K562 (cell line): Measurements from ENCODE around the gene COX7A2. TPM values are rescaled to one million over a fixed set of nuclear protein-coding genes. Genes with fewer than 3 reads are reported as not detected.

ENCODE experiments used
- ATAC-seq: fragments of 200-7000 bp; cut with Tn5 transposase; 3 replicates; pipeline ENCODE4 v1.9.1; 2020; ENCODE audit warnings: moderate library complexity
- BruUV-seq: library from RNA; stranded (reverse); fragments of 400-500 nt; replicated peaks from 2 replicates; lab custom pipeline; 2021; lab: Mats Ljungman, UMichigan
- CTCF ChIA-PET: fragments of 300-600 bp; formaldehyde crosslinking; extraction: SDS; loops from one replicate; lab custom pipeline; 2021; ENCODE audit warnings: low intra/inter-chr PET ratio; lab: Yijun Ruan, JAX
- POLR2A ChIA-PET: fragments of 300-600, 350-650 bp; sonication (Branson Sonifier 250); formaldehyde crosslinking; extraction: SDS; loops from one replicate; lab custom pipeline; 2021; ENCODE audit warnings: antibody characterized with exemption, inconsistent platforms; lab: Yijun Ruan, JAX
- DNase-seq, 4 experiments: peaks; one replicate each; pipeline versions ENCODE4 v3.0.0 to v3.0.0-alpha.2; 2011 to 2018; ENCODE audit warnings: low spot score in 3 of 4, mixed read lengths in 3 of 4; ENCODE audit errors: extremely low read depth in 1 of 4
- FAIRE-seq: peaks from 2 replicates; lab custom pipeline; 2011; peaks lifted over from hg19 to GRCh38; lab: Jason Lieb, UNC
- H2AFZ ChIP-seq: 2 replicates; pipeline ENCODE4 v1.6.0; 2011; ENCODE audit warnings: low read depth, low read length, control low read depth, inconsistent platforms
- H3K27ac ChIP-seq: fragments of 200-600 bp; 3 replicates; pipeline ENCODE4 v1.8.0; 2011; ENCODE audit warnings: low read depth, mild to moderate bottlenecking, control low read depth, inconsistent platforms, low read length, moderate library complexity, mixed read lengths; ENCODE audit errors: extremely low read depth
- H3K27me3 ChIP-seq, 2 experiments: fragments of 300-600 bp in 1 of 2; 2 replicates in 1 of 2; 3 replicates in 1 of 2; pipeline versions ENCODE4 v1.6.0 to v1.8.0; 2011; ENCODE audit warnings: inconsistent platforms in 2 of 2, low read length in 2 of 2, mild to moderate bottlenecking in 1 of 2, mixed read lengths in 1 of 2, moderate library complexity in 1 of 2; ENCODE audit not compliant: control insufficient read depth in 2 of 2, insufficient read depth in 2 of 2
- H3K36me3 ChIP-seq: fragments of 300-600 bp; 3 replicates; pipeline ENCODE4 v1.8.0; 2011; ENCODE audit warnings: mild to moderate bottlenecking, low read length, inconsistent platforms; ENCODE audit not compliant: control insufficient read depth, insufficient read depth
- H3K4me1 ChIP-seq, 2 experiments: fragments of 200-600 bp in 1 of 2; replicated peaks in 1 of 2; 2 replicates in 1 of 2; 3 replicates in 1 of 2; pipeline versions ENCODE4 v1.5.1 to v1.8.0; 2011; ENCODE audit warnings: inconsistent platforms in 2 of 2, low read length in 2 of 2, mild to moderate bottlenecking in 1 of 2, mixed read lengths in 1 of 2, moderate library complexity in 1 of 2; ENCODE audit not compliant: control insufficient read depth in 2 of 2, insufficient read depth in 2 of 2
- H3K4me2 ChIP-seq: 2 replicates; pipeline ENCODE4 v1.6.1; 2011; ENCODE audit warnings: low read length, control low read depth, inconsistent platforms, mixed read lengths; ENCODE audit not compliant: insufficient read depth
- H3K4me3 ChIP-seq: fragments of 200-600 bp; sonication (generic), shearing (Covaris generic); 2 replicates; pipeline ENCODE4 v1.5.1; 2016; ENCODE audit warnings: control low read depth, inconsistent platforms
- H3K79me2 ChIP-seq: fragments of 200-600 bp; 3 replicates; pipeline ENCODE4 v1.8.0; 2011; ENCODE audit warnings: low read length, inconsistent platforms; ENCODE audit not compliant: control insufficient read depth, insufficient read depth
- H3K9ac ChIP-seq, 2 experiments: 2 replicates each; pipeline versions ENCODE4 v1.6.0 to v1.6.1; 2011; ENCODE audit warnings: low read depth in 2 of 2, low read length in 2 of 2, control low read depth in 1 of 2, inconsistent platforms in 1 of 2, mild to moderate bottlenecking in 1 of 2, mixed read lengths in 1 of 2; ENCODE audit not compliant: insufficient read depth in 1 of 2
- H3K9me1 ChIP-seq: one replicate; pipeline ENCODE4 v1.6.0; 2011; ENCODE audit warnings: inconsistent platforms, mild to moderate bottlenecking, low read length, moderate library complexity; ENCODE audit not compliant: control insufficient read depth, insufficient read depth
- H3K9me3 ChIP-seq: replicated peaks from 2 replicates; pipeline ENCODE4 v1.5.1; 2011; ENCODE audit warnings: low read depth, low read length, inconsistent platforms; ENCODE audit not compliant: control insufficient read depth, insufficient read depth
- H4K20me1 ChIP-seq: replicated peaks from 2 replicates; pipeline ENCODE4 v1.6.1; 2011; ENCODE audit warnings: low read length, inconsistent platforms, mixed read lengths; ENCODE audit not compliant: control insufficient read depth, insufficient read depth
- ADNP ChIP-seq: fragments of 200-800 bp; sonication (Bioruptor generic); IDR thresholded peaks from 2 replicates; pipeline ENCODE4 v1.6.1; 2016; ENCODE audit warnings: missing genetic modification characterization, missing compliant biosample characterization
- ATF7 ChIP-seq: fragments of 450-650 bp; IDR thresholded peaks from 2 replicates; pipeline ENCODE4 v1.7.1; 2014; ENCODE audit warnings: mild to moderate bottlenecking, moderate library complexity
- CBX2 ChIP-seq: fragments of 200-600 bp; sonication (generic); IDR thresholded peaks from one replicate; pipeline ENCODE4 v1.6.1; 2012; ENCODE audit warnings: mild to moderate bottlenecking, low read length, inconsistent platforms; ENCODE audit not compliant: insufficient read depth, poor library complexity, severe bottlenecking
- DACH1 ChIP-seq: fragments of 450-650 bp; IDR thresholded peaks from 2 replicates; pipeline ENCODE4 v1.6.1; 2018; ENCODE audit not compliant: partially characterized antibody
- GATA2 ChIP-seq: sonication (generic); formaldehyde crosslinking; IDR thresholded peaks from 2 replicates; pipeline ENCODE4 v1.4.0; 2020; ENCODE audit warnings: mild to moderate bottlenecking, missing genetic modification reagents
- GTF2A2 ChIP-seq: IDR thresholded peaks from 2 replicates; pipeline ENCODE4 v1.6.1; 2016; ENCODE audit warnings: mild to moderate bottlenecking, missing genetic modification characterization, missing compliant biosample characterization
- HMG20B ChIP-seq: fragments of 250-450 bp; sonication (Bioruptor Pico); IDR thresholded peaks from 2 replicates; pipeline ENCODE4 v1.5.0; 2021; ENCODE audit warnings: mild to moderate bottlenecking
- JUND ChIP-seq, 2 experiments: IDR thresholded peaks; 2 replicates in 1 of 2; 3 replicates in 1 of 2; pipeline ENCODE4 v1.6.1; 2011; ENCODE audit warnings: borderline replicate concordance in 2 of 2, low read depth in 2 of 2, low read length in 2 of 2, improper control_type of control experiment in 1 of 2, missing biosample characterization in 1 of 2, missing genetic modification characterization in 1 of 2, missing genetic modification reagents in 1 of 2
- LEF1 ChIP-seq: fragments of 450-650 bp; IDR thresholded peaks from 2 replicates; pipeline ENCODE4 v1.6.1; 2016; ENCODE audit warnings: mild to moderate bottlenecking
- MAX ChIP-seq: sonication (generic); formaldehyde crosslinking; IDR thresholded peaks from 2 replicates; pipeline ENCODE4 v1.9.0; 2022; ENCODE audit warnings: mild to moderate bottlenecking, missing genetic modification reagents
- MTF1 ChIP-seq: fragments of 250-450 bp; sonication (Bioruptor Pico); IDR thresholded peaks from 2 replicates; pipeline ENCODE4 v1.9.0; 2021; ENCODE audit warnings: moderate library complexity, mild to moderate bottlenecking, inconsistent platforms, borderline replicate concordance
- SMARCA4 ChIP-seq: fragments of 450-650 bp; IDR thresholded peaks from 2 replicates; pipeline ENCODE4 v1.6.1; 2016
- WGBS: fragments of 100-300 bp; shearing (Covaris generic); methylation state at CpG from one replicate; pipeline ENCODE4 v1.1.6; 2016; ENCODE audit warnings: low coverage, mixed read lengths; ENCODE audit not compliant: insufficient coverage; ENCODE audit errors: missing lambda C conversion rate; 5-methylcytosine and 5-hydroxymethylcytosine counted together
- in situ Hi-C: fragments of 300-500 bp; cut with MboI; formaldehyde crosslinking; loops from 4 replicates; pipeline ENCODE4 v1.15.0; 2018; ENCODE audit warnings: inconsistent platforms, mixed read lengths
- intact Hi-C: fragments of 100-400 bp; cut with micrococcal nuclease; formaldehyde crosslinking; loops from 2 replicates; pipeline ENCODE4 v1.14.2; 2022
- polyA plus RNA-seq, 8 experiments: library from polyadenylated mRNA; depleted of rRNA in 4 of 8; stranded (reverse) in 5 of 8; unstranded in 3 of 8; fragments of >200 nt; fragmentation: Nextera tagmentation in 2 of 8; fragmentation: Illumina TruSeq in 1 of 8; extraction: Ambion mirVana in 2 of 8; extraction: Trizol in 1 of 8; gene quantifications; 2 replicates each; pipeline versions ENCODE4 v1.2.1 to v1.2.3, GENCODE V29; 2011 to 2014; ENCODE audit warnings: inconsistent platforms in 1 of 8, missing spikeins in 1 of 8
- total RNA-seq, 7 experiments: library from RNA; depleted of rRNA in 6 of 7; stranded (reverse); fragments of >200 nt in 6 of 7; fragmentation: Illumina TruSeq in 2 of 7; extraction: Trizol in 2 of 7; gene quantifications; 2 replicates each; pipeline versions ENCODE4 v1.2.1 to v1.2.3, GENCODE V29; 2011 to 2021; ENCODE audit warnings: low replicate concordance in 1 of 7
- TF ChIP-seq, protein P1 (sequence below): fragments of 250-450 bp; sonication (Bioruptor Pico); IDR thresholded peaks from 2 replicates; pipeline ENCODE4 v1.4.0; 2020
- TF ChIP-seq, protein P2 (sequence below): IDR thresholded peaks from 2 replicates; pipeline ENCODE4 v1.6.1; 2011; ENCODE audit not compliant: insufficient read length; ENCODE audit errors: extremely low read depth

COX7A2 gene
- total and polyA plus RNA-seq, 9 of the 15 experiments (the other 6 are each of a cell fraction or from before 2014, with no cell fraction given): 234 to 2,216 (median 585) TPM

- H3K27me3 ChIP-seq: no peaks in the 10 kb centered on the region
- POLR2A ChIA-PET: interaction anchor here (0.9 kb wide), 1 partner anchor 1482 kb away, joined by 3 read pairs; no protein-coding TSS in a partner anchor
- no peaks in the 10 kb centered on the region for H3K79me2 ChIP-seq
- in situ Hi-C loops: no loop called here
- TF ChIP-seq MTF1 (CRISPR knock-in tag): no peak
- TF ChIP-seq, protein P1, sequence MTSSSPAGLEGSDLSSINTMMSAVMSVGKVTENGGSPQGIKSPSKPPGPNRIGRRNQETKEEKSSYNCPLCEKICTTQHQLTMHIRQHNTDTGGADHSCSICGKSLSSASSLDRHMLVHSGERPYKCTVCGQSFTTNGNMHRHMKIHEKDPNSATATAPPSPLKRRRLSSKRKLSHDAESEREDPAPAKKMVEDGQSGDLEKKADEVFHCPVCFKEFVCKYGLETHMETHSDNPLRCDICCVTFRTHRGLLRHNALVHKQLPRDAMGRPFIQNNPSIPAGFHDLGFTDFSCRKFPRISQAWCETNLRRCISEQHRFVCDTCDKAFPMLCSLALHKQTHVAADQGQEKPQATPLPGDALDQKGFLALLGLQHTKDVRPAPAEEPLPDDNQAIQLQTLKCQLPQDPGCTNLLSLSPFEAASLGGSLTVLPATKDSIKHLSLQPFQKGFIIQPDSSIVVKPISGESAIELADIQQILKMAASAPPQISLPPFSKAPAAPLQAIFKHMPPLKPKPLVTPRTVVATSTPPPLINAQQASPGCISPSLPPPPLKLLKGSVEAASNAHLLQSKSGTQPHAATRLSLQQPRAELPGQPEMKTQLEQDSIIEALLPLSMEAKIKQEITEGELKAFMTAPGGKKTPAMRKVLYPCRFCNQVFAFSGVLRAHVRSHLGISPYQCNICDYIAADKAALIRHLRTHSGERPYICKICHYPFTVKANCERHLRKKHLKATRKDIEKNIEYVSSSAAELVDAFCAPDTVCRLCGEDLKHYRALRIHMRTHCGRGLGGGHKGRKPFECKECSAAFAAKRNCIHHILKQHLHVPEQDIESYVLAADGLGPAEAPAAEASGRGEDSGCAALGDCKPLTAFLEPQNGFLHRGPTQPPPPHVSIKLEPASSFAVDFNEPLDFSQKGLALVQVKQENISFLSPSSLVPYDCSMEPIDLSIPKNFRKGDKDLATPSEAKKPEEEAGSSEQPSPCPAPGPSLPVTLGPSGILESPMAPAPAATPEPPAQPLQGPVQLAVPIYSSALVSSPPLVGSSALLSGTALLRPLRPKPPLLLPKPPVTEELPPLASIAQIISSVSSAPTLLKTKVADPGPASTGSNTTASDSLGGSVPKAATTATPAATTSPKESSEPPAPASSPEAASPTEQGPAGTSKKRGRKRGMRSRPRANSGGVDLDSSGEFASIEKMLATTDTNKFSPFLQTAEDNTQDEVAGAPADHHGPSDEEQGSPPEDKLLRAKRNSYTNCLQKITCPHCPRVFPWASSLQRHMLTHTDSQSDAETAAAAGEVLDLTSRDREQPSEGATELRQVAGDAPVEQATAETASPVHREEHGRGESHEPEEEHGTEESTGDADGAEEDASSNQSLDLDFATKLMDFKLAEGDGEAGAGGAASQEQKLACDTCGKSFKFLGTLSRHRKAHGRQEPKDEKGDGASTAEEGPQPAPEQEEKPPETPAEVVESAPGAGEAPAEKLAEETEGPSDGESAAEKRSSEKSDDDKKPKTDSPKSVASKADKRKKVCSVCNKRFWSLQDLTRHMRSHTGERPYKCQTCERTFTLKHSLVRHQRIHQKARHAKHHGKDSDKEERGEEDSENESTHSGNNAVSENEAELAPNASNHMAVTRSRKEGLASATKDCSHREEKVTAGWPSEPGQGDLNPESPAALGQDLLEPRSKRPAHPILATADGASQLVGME (CRISPR knock-in tag): no peak
- no peak for TF ChIP-seq JUND (IDR thresholded peaks at IDR 0.05; ENCODE audit: borderline replicate concordance, low read depth, low read length)
- no peak for TF ChIP-seq JUND (tag; IDR thresholded peaks at IDR 0.05; ENCODE audit: borderline replicate concordance, low read depth, low read length)
- no peak for TF ChIP-seq GTF2A2
- TF ChIP-seq, protein P2, sequence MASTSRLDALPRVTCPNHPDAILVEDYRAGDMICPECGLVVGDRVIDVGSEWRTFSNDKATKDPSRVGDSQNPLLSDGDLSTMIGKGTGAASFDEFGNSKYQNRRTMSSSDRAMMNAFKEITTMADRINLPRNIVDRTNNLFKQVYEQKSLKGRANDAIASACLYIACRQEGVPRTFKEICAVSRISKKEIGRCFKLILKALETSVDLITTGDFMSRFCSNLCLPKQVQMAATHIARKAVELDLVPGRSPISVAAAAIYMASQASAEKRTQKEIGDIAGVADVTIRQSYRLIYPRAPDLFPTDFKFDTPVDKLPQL: no peak
- no peak for TF ChIP-seq GATA2 (CRISPR knock-in tag)
- no peak for TF ChIP-seq LEF1
- TF ChIP-seq ATF7: no peak
- no peak for TF ChIP-seq HMG20B (CRISPR knock-in tag)
- no peak for TF ChIP-seq CBX2
- TF ChIP-seq ADNP (tag): no peak
- TF ChIP-seq SMARCA4: no peak
- TF ChIP-seq MAX: no peak
- TF ChIP-seq DACH1: no peak
- TF ChIP-seq, all 486 proteins: peak for 0
- no peaks in the 10 kb centered on the region for H3K9me3 ChIP-seq
- H3K27ac ChIP-seq: no peak overlapping the region
- no peaks in the 10 kb centered on the region for H3K4me1 ChIP-seq
- H3K9ac ChIP-seq: no peak overlapping the region
- 0% methylated on average over 3 of the region's 3 CpGs for WGBS
- FAIRE-seq (no peak), ATAC-seq (no peak), DNase-seq (no peak)
- H2AFZ ChIP-seq: no peak overlapping the region
- CTCF ChIA-PET: interaction anchor here (0.6 kb wide), 1 partner anchor 985 kb away, joined by 4 read pairs; no protein-coding TSS in a partner anchor
- H3K36me3 ChIP-seq: no peaks in the 10 kb centered on the region
- H3K4me2 ChIP-seq: no peak overlapping the region
- no peaks in the 10 kb centered on the region for H3K9me1 ChIP-seq
- intact Hi-C loops: no loop called here
- no peaks in the 10 kb centered on the region for H4K20me1 ChIP-seq
- BruUV-seq: no TSS peak
- H3K4me3 ChIP-seq: no peak overlapping the region
These were observed 24.3 kb downstream of the COX7A2 start for GRCh38 chr6:75219263-75219662.
